Fibroblast of skin of left quadriceps (primary cell): ENCODE data around the gene DPY19L3.
"Not testable (repeated sequence)": the region's sequence is repeated elsewhere in the genome, so short reads cannot be mapped to it uniquely, and the experiment has no call there.

Experiments
- DNase-seq, 2 experiments: peaks; one replicate each; pipeline ENCODE4 v3.0.0-alpha.2; 2013; ENCODE audit warnings: low read depth in 2 of 2

The DPY19L3 gene

GRCh38 chr19:32405431-32406160 lies at the start of gene DPY19L3:
Gene DPY19L3, plus strand, starts transcription at chr19:32405770. Its CDS starts 2,484 bp downstream, at chr19:32408254.
- DNase-seq, result peak; percentile 86 to 87

- no peak for DNase-seq
These were observed 47.9 kb upstream of the DPY19L3 start for GRCh38 chr19:32357720-32358119.

- no peak for DNase-seq
These were observed 47.2 kb upstream of the DPY19L3 start for GRCh38 chr19:32358321-32358720.

- DNase-seq, result no peak
These were observed 46.0 kb upstream of the DPY19L3 start for GRCh38 chr19:32359581-32359980.

- DNase-seq, result no peak
These were observed 43.8 kb upstream of the DPY19L3 start for GRCh38 chr19:32361574-32362317.

- DNase-seq, result no peak
These were observed 43.3 kb upstream of the DPY19L3 start for GRCh38 chr19:32362318-32362691.

- DNase-seq, result no peak
These were observed 42.4 kb upstream of the DPY19L3 start for GRCh38 chr19:32363175-32363574.

GRCh38 chr19:32363632-32364031 lies 41.9 kb upstream of the DPY19L3 start:
- no peak for DNase-seq

- no peak for DNase-seq
These were observed 41.5 kb upstream of the DPY19L3 start for GRCh38 chr19:32364040-32364439.

- DNase-seq, result no peak
These were observed 38.5 kb upstream of the DPY19L3 start for GRCh38 chr19:32367063-32367462.

- DNase-seq, result no peak
These were observed 37.5 kb upstream of the DPY19L3 start for GRCh38 chr19:32367948-32368536.

GRCh38 chr19:32368787-32369186 lies 36.8 kb upstream of the DPY19L3 start:
- no peak for DNase-seq

GRCh38 chr19:32372726-32373517 lies 32.6 kb upstream of the DPY19L3 start:
- DNase-seq, result no peak

- DNase-seq, result peak; percentile 94
These were observed 31.8 kb upstream of the DPY19L3 start for GRCh38 chr19:32373585-32374295.

GRCh38 chr19:32374362-32374761 lies 31.2 kb upstream of the DPY19L3 start:
- DNase-seq, result not testable (repeated sequence)

GRCh38 chr19:32377088-32377487 lies 28.5 kb upstream of the DPY19L3 start:
- not testable (repeated sequence) for DNase-seq

- no peak for DNase-seq
These were observed 25.3 kb upstream of the DPY19L3 start for GRCh38 chr19:32380269-32380668.

- DNase-seq, result peak; percentile 41 to 49
These were observed 17.7 kb upstream of the DPY19L3 start for GRCh38 chr19:32387701-32388392.

- DNase-seq, result no peak
These were observed 17.1 kb upstream of the DPY19L3 start for GRCh38 chr19:32388393-32388855.

GRCh38 chr19:32392901-32393300 lies 12.7 kb upstream of the DPY19L3 start:
- no peak for DNase-seq
